Activated T-cell treated with anti-CD3 and anti-CD28 coated beads for 4 hours (primary cell): ENCODE data around the gene EHF.
"Not testable (repeated sequence)": the region's sequence is repeated elsewhere in the genome, so short reads cannot be mapped to it uniquely, and the experiment has no call there.

ENCODE experiments used
- DNase-seq: peaks from one replicate; pipeline ENCODE4 v3.0.0-alpha.2; 2020

The EHF gene

DNA sequence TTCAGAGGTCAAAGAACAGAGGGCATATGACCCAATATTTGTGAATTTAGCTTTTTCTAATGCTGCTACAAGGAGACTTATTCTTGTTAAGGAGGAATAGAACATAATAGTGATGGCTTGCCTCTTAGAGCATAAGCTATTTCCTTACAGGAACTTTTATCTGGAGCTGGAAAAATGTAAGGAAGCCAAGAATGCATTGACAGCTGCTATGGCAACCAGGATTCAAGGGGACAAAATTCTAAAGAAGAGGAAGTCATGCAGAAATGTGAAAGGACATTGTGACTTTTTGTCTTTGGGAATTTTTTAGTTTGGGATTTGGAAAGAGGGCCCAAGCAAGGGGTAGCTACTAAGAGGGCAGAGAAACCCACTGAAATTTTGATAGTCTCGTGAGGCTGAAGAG lies 51.1 kb downstream of the EHF start:
- DNase-seq = no peak

- no peak for DNase-seq
These were observed 53.1 kb downstream of the EHF start for GRCh38 chr11:34674038-34674437.

- no peak for DNase-seq
These were observed 55.3 kb downstream of the EHF start for GRCh38 chr11:34676227-34676626.

DNA sequence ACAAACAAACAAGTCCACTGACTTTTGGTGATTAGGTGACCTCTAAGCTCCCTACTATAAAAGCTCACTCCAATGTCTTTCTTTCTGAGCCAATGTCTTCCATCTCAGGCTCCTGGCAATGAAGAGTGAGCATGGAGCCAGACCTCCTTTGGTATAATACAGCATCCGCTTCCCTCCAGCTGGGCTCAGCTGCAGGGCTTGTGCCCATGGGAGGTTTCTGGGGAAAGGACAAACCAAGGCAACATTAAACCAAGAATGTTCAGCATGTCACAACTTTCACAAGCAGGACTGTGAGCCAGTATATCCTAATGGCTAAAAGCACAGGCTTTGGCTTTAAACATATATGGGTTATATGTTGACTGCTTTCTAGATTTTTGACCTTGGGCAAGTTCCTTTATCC lies 58.8 kb downstream of the EHF start:
- DNase-seq = no peak

- no peak for DNase-seq
These were observed 59.3 kb downstream of the EHF start for GRCh38 chr11:34680206-34680605.

DNA sequence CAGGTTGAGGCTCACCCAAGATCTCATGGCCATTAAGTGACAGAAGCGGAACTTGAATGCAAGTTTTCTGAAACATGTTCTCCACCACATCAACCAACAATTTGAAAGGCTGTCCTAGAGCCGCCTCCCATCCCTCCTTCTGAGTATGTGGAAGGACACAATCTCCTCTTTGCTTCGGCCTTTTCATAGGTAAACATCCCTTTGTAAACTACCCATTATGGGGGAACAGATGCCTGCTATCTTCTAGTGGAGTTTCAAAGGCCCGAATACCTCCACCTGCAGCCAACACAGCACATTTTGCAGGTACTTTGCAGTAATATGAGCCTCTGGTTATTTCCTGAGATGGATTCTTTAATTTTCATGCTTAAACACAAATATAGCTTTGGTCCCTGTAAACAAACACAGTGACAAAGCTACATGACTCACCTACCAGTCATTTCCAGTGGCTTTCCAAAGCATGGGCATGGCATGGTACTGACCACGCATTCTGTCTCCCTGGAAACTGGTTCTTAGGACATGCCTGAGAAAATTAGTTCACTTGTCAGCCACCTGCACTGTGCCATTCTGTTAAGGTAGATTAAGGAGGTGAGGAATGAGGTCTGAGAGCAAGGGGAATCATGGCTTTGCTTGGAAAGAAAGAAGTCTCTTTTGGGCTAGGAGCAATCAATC lies 60.2 kb downstream of the EHF start:
- no peak for DNase-seq

DNA sequence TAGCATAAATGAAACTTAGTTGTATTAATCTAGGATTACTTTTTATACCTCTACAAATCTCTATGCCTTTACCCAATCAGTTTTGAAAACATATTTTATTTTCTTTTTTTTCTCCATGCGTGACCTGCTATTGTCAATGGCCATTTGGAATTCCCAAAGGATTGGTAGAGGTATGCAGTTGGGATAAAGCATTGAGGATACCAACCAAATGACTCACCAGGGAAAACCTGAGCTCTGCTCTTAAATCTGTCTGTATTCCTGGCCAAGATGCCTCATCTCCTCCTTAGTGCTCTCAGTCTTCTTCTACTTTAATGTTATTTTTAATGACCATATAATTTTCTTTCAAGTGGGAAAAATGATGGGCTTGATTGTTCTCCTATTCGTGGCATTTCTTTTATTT lies 61.9 kb downstream of the EHF start:
- no peak for DNase-seq

- DNase-seq = no peak
These were observed 62.5 kb downstream of the EHF start for GRCh38 chr11:34683396-34683795.

- DNase-seq = no peak
These were observed 65.0 kb downstream of the EHF start for GRCh38 chr11:34685864-34686263.

DNA sequence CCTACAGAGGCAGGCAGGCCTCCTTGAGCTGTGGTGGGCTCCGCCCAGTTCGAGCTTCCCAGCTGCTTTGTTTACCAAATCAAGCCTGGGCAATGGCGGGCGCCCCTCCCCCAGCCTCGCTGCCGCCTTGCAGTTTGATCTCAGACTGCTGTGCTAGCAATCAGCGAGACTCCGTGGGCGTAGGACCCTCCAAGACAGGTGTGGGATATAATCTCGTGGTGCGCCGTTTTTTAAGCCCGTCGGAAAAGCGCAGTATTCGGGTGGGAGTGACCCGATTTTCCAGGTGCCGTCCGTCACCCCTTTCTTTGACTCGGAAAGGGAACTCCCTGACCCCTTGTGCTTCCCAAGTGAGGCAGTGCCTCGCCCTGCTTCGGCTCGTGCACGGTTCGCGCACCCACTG lies 71.4 kb downstream of the EHF start:
- not testable (repeated sequence) for DNase-seq

- DNase-seq = no peak
These were observed 76.0 kb downstream of the EHF start for GRCh38 chr11:34696862-34697261.

- no peak for DNase-seq
These were observed 86.0 kb downstream of the EHF start for GRCh38 chr11:34706709-34707461.

GRCh38 chr11:34707462-34707840 lies 86.6 kb downstream of the EHF start:
- DNase-seq = no peak
